ENCODE results near the gene KCTD21. TPM values are rescaled to one million over a fixed set of nuclear protein-coding genes. Genes with fewer than 3 reads are reported as not detected.

The KCTD21 gene
- 3.1 and 13.5 TPM in 2 replicates for total RNA-seq

GRCh38 chr11:78188286-78189173 is at the start of gene KCTD21, which contains the start of gene USP35:
KCTD21 (minus strand) TSS chr11:78188626; CDS start chr11:78174554, 14,072 bp downstream.
USP35 (plus strand) TSS chr11:78188919; CDS start chr11:78196246, 7,327 bp downstream.

GRCh38 chr11:78139422-78140391 is 48.7 kb downstream of the KCTD21 start, which contains the start of gene ALG8:
ALG8 (minus strand) TSS chr11:78139626; CDS start chr11:78139588, 38 bp downstream.

Other genes with a start within 250 kb of the KCTD21 start
- 17.5 and 36.9 TPM in 2 replicates for gene INTS4, start 194.0 kb downstream of the KCTD21 start, total RNA-seq
- 0.25 and 0.32 TPM in 2 replicates for gene KCTD14, start 165.3 kb downstream of the KCTD21 start, total RNA-seq
- not detected in 2 replicates for gene THRSP, start 124.8 kb downstream of the KCTD21 start, total RNA-seq
- gene NDUFC2, start 108.8 kb downstream of the KCTD21 start, total RNA-seq, result 47.3 and 54.2 TPM in 2 replicates
- gene ALG8, start 49.0 kb downstream of the KCTD21 start, total RNA-seq, result 21.7 and 32.1 TPM in 2 replicates
- 4.7 and 8.1 TPM in 2 replicates for gene USP35, start 293 bp upstream of the KCTD21 start, total RNA-seq
- gene GAB2, start 229.2 kb upstream of the KCTD21 start, total RNA-seq, result 11.7 and 20.5 TPM in 2 replicates

Data from bladder microvascular endothelial cell (primary cell).